ENCODE measurements around the gene ICA1. TPM values are rescaled to one million over a fixed set of nuclear protein-coding genes. Genes with fewer than 3 reads are reported as not detected.

ICA1 gene
- polyA plus RNA-seq, 3 donors, result 3.2 to 7.0 (median 4.2) TPM

DNA sequence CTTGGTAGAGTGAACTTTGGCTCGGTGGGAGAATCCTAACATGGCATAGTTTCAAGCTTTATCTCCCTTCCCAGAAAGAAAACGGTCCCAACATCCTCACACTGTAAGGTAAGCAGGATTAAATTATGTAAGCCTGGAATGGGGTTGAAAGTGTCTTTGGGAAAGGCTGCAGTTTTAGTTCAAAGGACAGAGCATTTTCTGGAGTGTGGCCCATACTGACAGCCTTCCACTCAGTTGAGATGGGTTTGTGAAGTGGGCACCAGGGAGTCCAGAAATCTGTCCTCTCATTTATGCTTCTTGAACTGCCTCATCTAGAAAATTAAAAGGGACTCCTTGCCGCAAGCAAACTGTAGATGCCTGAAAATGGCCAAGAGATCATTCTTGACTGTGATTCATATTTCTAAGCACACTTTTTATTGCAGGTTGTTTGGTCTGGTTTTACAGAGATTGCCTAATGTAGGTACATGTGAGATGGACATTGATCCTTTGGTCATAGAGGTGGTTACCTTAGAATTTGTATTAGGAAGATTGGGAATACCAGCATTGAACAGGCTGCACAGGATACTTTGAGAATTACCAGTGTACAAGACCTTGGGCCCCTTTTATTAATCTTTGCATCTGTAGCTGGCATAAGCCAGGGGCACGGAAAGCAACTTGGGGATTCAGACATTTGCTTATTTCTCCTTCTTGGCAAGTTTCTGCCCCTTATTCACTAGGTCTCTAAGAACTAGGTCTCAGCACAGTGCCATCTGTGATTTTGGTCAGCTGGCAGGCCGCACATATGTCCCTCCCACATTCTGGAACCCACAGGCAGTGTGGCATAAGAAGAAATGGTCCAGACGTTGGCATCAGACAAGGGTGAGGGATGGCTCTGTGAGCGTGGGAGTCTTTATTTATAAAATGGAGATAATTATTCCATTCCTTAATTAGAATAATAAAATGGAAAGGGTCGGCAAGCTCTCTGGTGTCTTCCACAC is 167.5 kb downstream of the ICA1 start:
- H3K9me3 ChIP-seq (replicated peaks in 1 of 2; ENCODE audit: control insufficient read depth in 1 of 2, insufficient read depth in 1 of 2, low read length in 2 of 2), result peaks cover 0 to 4% of the 10 kb centered on the region in 2 donors
- H4K20me1 ChIP-seq (ENCODE audit: insufficient read depth, low read length), result no peaks in the 10 kb centered on the region
- H3K4me1 Mint-ChIP-seq, result no peaks in the 10 kb centered on the region
- intact Hi-C loops (cut with micrococcal nuclease), result no loop called here
- WGBS (ENCODE audit: insufficient coverage), result 95% methylated on average over 2 of the region's 8 CpGs
- peaks cover 0 to 2% (median 0%) of the 10 kb centered on the region in 3 donors for H3K27me3 Mint-ChIP-seq (ENCODE audit: low read depth in 3 of 3)
- H3K4me3 ChIP-seq (replicated peaks in 1 of 3; ENCODE audit: low read depth in 2 of 3, low read length in 3 of 3), result no peak overlapping the region
- H3K36me3 ChIP-seq (replicated peaks in 1 of 2; ENCODE audit: control insufficient read depth in 1 of 2, insufficient read depth in 2 of 2, low read length in 2 of 2), result no peaks in the 10 kb centered on the region
- H3K36me3 Mint-ChIP-seq, result no peaks in the 10 kb centered on the region
- TF ChIP-seq, protein P1, sequence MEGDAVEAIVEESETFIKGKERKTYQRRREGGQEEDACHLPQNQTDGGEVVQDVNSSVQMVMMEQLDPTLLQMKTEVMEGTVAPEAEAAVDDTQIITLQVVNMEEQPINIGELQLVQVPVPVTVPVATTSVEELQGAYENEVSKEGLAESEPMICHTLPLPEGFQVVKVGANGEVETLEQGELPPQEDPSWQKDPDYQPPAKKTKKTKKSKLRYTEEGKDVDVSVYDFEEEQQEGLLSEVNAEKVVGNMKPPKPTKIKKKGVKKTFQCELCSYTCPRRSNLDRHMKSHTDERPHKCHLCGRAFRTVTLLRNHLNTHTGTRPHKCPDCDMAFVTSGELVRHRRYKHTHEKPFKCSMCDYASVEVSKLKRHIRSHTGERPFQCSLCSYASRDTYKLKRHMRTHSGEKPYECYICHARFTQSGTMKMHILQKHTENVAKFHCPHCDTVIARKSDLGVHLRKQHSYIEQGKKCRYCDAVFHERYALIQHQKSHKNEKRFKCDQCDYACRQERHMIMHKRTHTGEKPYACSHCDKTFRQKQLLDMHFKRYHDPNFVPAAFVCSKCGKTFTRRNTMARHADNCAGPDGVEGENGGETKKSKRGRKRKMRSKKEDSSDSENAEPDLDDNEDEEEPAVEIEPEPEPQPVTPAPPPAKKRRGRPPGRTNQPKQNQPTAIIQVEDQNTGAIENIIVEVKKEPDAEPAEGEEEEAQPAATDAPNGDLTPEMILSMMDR (IDR thresholded peaks at IDR 0.05), result no peak
- H3K27me3 ChIP-seq (ENCODE audit: control insufficient read depth in 2 of 2, insufficient read depth in 2 of 2, low read length in 2 of 2), result no peaks in the 10 kb centered on the region
- H3K9me3 Mint-ChIP-seq, result peaks cover 0 to 9% (median 6%) of the 10 kb centered on the region in 7 donors
- no peak overlapping the region for H3K9ac ChIP-seq (ENCODE audit: insufficient read depth, low read length, poor library complexity, severe bottlenecking)
- no peaks in the 10 kb centered on the region for H3K4me1 ChIP-seq (ENCODE audit: control insufficient read depth in 1 of 2, insufficient read depth in 2 of 2, low read length in 2 of 2)
- H3K79me2 ChIP-seq (ENCODE audit: insufficient read depth, low read length), result no peaks in the 10 kb centered on the region
- no peak overlapping the region for H3K4me2 ChIP-seq (replicated peaks; ENCODE audit: extremely low read depth, low read length, poor library complexity, severe bottlenecking)
- peak overlapping the region in 1 of 7 donors; percentile 6 for H3K27ac Mint-ChIP-seq
- DNase-seq, result no peak
- no peak overlapping the region for H2AFZ ChIP-seq (ENCODE audit: insufficient read depth, low read depth, low read length, poor library complexity, severe bottlenecking)
- no peak overlapping the region for H3K27ac ChIP-seq (ENCODE audit: low read depth in 1 of 2, low read length in 2 of 2)
- no peak overlapping the region for H3K4me3 Mint-ChIP-seq

DNA sequence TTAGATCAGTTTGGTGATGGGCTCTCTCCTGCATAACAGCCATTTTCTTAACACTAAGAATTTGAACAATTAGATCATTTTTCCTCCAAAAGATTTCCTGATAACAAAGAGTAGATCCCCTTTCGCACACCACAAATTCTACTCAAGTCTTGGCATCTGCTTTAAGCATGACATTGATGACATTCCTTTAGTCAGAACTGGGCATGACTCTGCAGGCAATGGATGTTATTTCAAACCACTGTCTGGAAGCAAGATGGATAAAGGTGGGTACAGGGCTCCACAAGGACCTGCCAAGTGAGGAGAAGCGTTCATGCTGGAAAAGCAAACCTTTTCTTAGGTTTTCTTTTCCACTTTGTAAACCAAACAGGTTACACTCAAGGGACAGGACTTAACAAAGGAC is 169.8 kb downstream of the ICA1 start:
- H3K27ac ChIP-seq (ENCODE audit: low read depth in 1 of 2, low read length in 2 of 2), result no peak overlapping the region
- Mint-ChIP-seq H3K4me3 (no peak overlapping the region), H3K27ac (no peak overlapping the region), H3K4me1 (no peaks in the 10 kb centered on the region), H3K27me3 (ENCODE audit: low read depth in 3 of 3) (no peaks in the 10 kb centered on the region), H3K36me3 (no peaks in the 10 kb centered on the region), H3K9me3 (peaks cover 0 to 6% (median 2%) of the 10 kb centered on the region in 7 donors)
- no peaks in the 10 kb centered on the region for H3K4me1 ChIP-seq (ENCODE audit: control insufficient read depth in 1 of 2, insufficient read depth in 2 of 2, low read length in 2 of 2)
- H4K20me1 ChIP-seq (ENCODE audit: insufficient read depth, low read length), result no peaks in the 10 kb centered on the region
- TF ChIP-seq, protein P1 (IDR thresholded peaks at IDR 0.05), result no peak
- no peak overlapping the region for H3K4me2 ChIP-seq (replicated peaks; ENCODE audit: extremely low read depth, low read length, poor library complexity, severe bottlenecking)
- no peak overlapping the region for H3K4me3 ChIP-seq (replicated peaks in 1 of 3; ENCODE audit: low read depth in 2 of 3, low read length in 3 of 3)
- DNase-seq, result no peak
- H3K9me3 ChIP-seq (replicated peaks in 1 of 2; ENCODE audit: control insufficient read depth in 1 of 2, insufficient read depth in 1 of 2, low read length in 2 of 2), result peaks cover 0 to 4% of the 10 kb centered on the region in 2 donors
- no peak overlapping the region for H3K9ac ChIP-seq (ENCODE audit: insufficient read depth, low read length, poor library complexity, severe bottlenecking)
- H3K79me2 ChIP-seq (ENCODE audit: insufficient read depth, low read length), result no peaks in the 10 kb centered on the region
- intact Hi-C loops (cut with micrococcal nuclease), result no loop called here
- no peaks in the 10 kb centered on the region for H3K27me3 ChIP-seq (ENCODE audit: control insufficient read depth in 2 of 2, insufficient read depth in 2 of 2, low read length in 2 of 2)
- no peak overlapping the region for H2AFZ ChIP-seq (ENCODE audit: insufficient read depth, low read depth, low read length, poor library complexity, severe bottlenecking)
- 100% methylated on average over 1 of the region's 2 CpGs for WGBS (ENCODE audit: insufficient coverage)
- no peaks in the 10 kb centered on the region for H3K36me3 ChIP-seq (replicated peaks in 1 of 2; ENCODE audit: control insufficient read depth in 1 of 2, insufficient read depth in 2 of 2, low read length in 2 of 2)
